BE2C (cell line): ENCODE measurements around the gene PDS5A.

Experiments used
- DNase-seq: peaks from one replicate; pipeline ENCODE4 v3.0.0-alpha.2; 2020
- H3K27me3 ChIP-seq: fragments of 250-450 bp; sonication (Bioruptor Pico); 2 replicates; pipeline ENCODE4 v1.5.1; 2020; ENCODE audit warnings: mild to moderate bottlenecking
- H3K36me3 ChIP-seq: fragments of 250-450 bp; sonication (Bioruptor Pico); 2 replicates; pipeline ENCODE4 v1.5.1; 2020; ENCODE audit warnings: mild to moderate bottlenecking
- H3K4me1 ChIP-seq: fragments of 250-450 bp; sonication (Bioruptor Pico); 2 replicates; pipeline ENCODE4 v1.5.1; 2020
- H3K4me3 ChIP-seq: 2 replicates; pipeline ENCODE4 v1.5.1; 2011; ENCODE audit warnings: low read depth, low read length
- H3K9me3 ChIP-seq: fragments of 250-450 bp; sonication (Bioruptor Pico); 2 replicates; pipeline ENCODE4 v1.5.1; 2020
- CTCF ChIP-seq: IDR thresholded peaks from 2 replicates; pipeline ENCODE4 v1.5.1; 2012; ENCODE audit warnings: mild to moderate bottlenecking, low read depth, low read length

PDS5A gene

GRCh38 chr4:39893693-39894072 is 84.0 kb downstream of the PDS5A start:
- DNase-seq, result no peak
- H3K4me3 ChIP-seq, result no peak overlapping the region
- H3K4me1 ChIP-seq, result no peaks in the 10 kb centered on the region
- no peak for TF ChIP-seq CTCF
- H3K36me3 ChIP-seq, result peaks cover 59% of the 10 kb centered on the region
- H3K27me3 ChIP-seq, result no peaks in the 10 kb centered on the region
- no peaks in the 10 kb centered on the region for H3K9me3 ChIP-seq

- H3K27me3 ChIP-seq, result no peaks in the 10 kb centered on the region
- no peaks in the 10 kb centered on the region for H3K9me3 ChIP-seq
- no peaks in the 10 kb centered on the region for H3K4me1 ChIP-seq
- H3K36me3 ChIP-seq, result peaks cover 54% of the 10 kb centered on the region
- TF ChIP-seq CTCF, result no peak
- DNase-seq, result no peak
- H3K4me3 ChIP-seq, result no peak overlapping the region
Measured at GRCh38 chr4:39892988-39893692, 84.6 kb downstream of the PDS5A start.

DNA sequence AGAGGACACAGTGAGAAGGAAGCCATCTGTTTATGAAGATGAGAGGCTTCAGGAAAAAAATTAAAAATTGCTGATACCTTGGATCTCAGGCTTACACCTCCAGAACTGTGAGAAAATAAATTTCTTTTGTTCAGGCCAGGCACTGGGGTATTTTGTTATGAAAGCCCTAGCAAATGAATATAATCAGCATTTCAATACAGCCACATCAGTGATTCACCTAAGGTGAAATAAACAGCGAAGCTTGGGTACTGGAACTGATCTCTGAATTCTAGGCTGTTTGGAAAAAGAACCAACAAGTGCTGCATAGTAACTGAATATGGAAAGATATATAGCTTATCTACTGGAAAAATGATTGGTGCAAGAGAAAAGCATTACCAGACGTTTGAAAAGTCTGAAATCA is 88.5 kb downstream of the PDS5A start:
- Histone ChIP-seq H3K27me3 (no peaks in the 10 kb centered on the region), H3K9me3 (no peaks in the 10 kb centered on the region), H3K4me3 (no peak overlapping the region), H3K4me1 (no peaks in the 10 kb centered on the region), H3K36me3 (peaks cover 37% of the 10 kb centered on the region)
- TF ChIP-seq CTCF, result no peak
- DNase-seq, result no peak

GRCh38 chr4:39888541-39888940 is 89.2 kb downstream of the PDS5A start:
- no peaks in the 10 kb centered on the region for H3K4me1 ChIP-seq
- TF ChIP-seq CTCF, result no peak
- H3K27me3 ChIP-seq, result no peaks in the 10 kb centered on the region
- H3K36me3 ChIP-seq, result peaks cover 34% of the 10 kb centered on the region
- H3K4me3 ChIP-seq, result no peak overlapping the region
- no peak for DNase-seq
- H3K9me3 ChIP-seq, result no peaks in the 10 kb centered on the region

GRCh38 chr4:39883646-39884045 is 94.1 kb downstream of the PDS5A start:
- Histone ChIP-seq H3K4me3 (no peak overlapping the region), H3K4me1 (no peaks in the 10 kb centered on the region), H3K27me3 (no peaks in the 10 kb centered on the region), H3K9me3 (no peaks in the 10 kb centered on the region), H3K36me3 (peaks cover 39% of the 10 kb centered on the region)
- DNase-seq, result no peak
- TF ChIP-seq CTCF, result no peak

GRCh38 chr4:39881789-39882188 is 95.9 kb downstream of the PDS5A start:
- Histone ChIP-seq H3K36me3 (peaks cover 50% of the 10 kb centered on the region), H3K4me3 (no peak overlapping the region), H3K27me3 (no peaks in the 10 kb centered on the region), H3K4me1 (no peaks in the 10 kb centered on the region), H3K9me3 (no peaks in the 10 kb centered on the region)
- no peak for DNase-seq
- TF ChIP-seq CTCF, result no peak
